ENCODE data around the gene SEC14L5.

SEC14L5 gene

DNA sequence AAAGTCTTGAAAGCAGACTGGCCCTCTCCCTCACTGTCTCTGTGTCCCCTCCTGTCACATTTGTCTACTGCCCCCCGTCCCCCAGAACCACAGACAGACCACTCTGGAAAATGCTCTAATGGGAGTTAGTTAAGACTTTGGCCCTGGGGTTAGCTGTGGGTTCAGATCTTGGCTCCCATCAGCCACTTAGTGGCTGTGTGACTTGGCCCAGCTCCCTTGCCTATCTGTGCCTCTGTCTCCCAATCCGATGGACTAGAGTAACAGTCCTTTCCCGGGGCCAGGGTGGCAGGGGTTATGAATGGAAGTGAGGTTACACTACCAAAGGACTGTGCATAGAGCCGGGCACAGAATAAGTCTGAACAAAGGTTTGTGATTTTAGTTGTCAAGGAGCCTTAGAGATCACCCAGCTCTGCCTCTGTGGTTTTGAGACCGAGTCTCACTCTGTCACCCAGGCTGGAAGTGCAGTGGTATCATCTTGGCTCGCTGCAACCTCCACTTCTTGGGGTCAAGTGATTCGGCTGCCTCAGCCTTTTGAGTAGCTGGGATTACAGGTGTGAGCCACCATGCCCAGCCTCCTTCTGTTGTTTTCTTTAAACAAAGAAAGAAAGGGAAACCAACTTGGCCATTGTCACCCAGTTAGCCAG is 44.9 kb upstream of the SEC14L5 start:
- TF ChIP-seq, protein P1, sequence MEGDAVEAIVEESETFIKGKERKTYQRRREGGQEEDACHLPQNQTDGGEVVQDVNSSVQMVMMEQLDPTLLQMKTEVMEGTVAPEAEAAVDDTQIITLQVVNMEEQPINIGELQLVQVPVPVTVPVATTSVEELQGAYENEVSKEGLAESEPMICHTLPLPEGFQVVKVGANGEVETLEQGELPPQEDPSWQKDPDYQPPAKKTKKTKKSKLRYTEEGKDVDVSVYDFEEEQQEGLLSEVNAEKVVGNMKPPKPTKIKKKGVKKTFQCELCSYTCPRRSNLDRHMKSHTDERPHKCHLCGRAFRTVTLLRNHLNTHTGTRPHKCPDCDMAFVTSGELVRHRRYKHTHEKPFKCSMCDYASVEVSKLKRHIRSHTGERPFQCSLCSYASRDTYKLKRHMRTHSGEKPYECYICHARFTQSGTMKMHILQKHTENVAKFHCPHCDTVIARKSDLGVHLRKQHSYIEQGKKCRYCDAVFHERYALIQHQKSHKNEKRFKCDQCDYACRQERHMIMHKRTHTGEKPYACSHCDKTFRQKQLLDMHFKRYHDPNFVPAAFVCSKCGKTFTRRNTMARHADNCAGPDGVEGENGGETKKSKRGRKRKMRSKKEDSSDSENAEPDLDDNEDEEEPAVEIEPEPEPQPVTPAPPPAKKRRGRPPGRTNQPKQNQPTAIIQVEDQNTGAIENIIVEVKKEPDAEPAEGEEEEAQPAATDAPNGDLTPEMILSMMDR (IDR thresholded peaks at IDR 0.05; ENCODE audit: low read depth, low read length), result no peak
- no peaks in the 10 kb centered on the region for H3K36me3 ChIP-seq
- H3K4me3 ChIP-seq (ENCODE audit: low read depth, low read length), result no peak overlapping the region
- H3K27me3 ChIP-seq (ENCODE audit: insufficient read depth, low read depth, severe bottlenecking), result no peaks in the 10 kb centered on the region
- DNase-seq, result no peak
- H3K9me3 ChIP-seq (ENCODE audit: severe bottlenecking), result no peaks in the 10 kb centered on the region
- H3K27ac ChIP-seq, result no peak overlapping the region

GRCh38 chr16:4913774-4914525 is 44.2 kb upstream of the SEC14L5 start:
- no peak for DNase-seq
- TF ChIP-seq, protein P1 (IDR thresholded peaks at IDR 0.05; ENCODE audit: low read depth, low read length), result no peak
- Histone ChIP-seq H3K36me3 (no peaks in the 10 kb centered on the region), H3K4me3 (ENCODE audit: low read depth, low read length) (no peak overlapping the region), H3K9me3 (ENCODE audit: severe bottlenecking) (no peaks in the 10 kb centered on the region), H3K27me3 (ENCODE audit: insufficient read depth, low read depth, severe bottlenecking) (no peaks in the 10 kb centered on the region), H3K27ac (no peak overlapping the region)

GRCh38 chr16:4914528-4915225 is 43.5 kb upstream of the SEC14L5 start:
- Histone ChIP-seq H3K36me3 (no peaks in the 10 kb centered on the region), H3K9me3 (ENCODE audit: severe bottlenecking) (no peaks in the 10 kb centered on the region), H3K27ac (no peak overlapping the region), H3K27me3 (ENCODE audit: insufficient read depth, low read depth, severe bottlenecking) (no peaks in the 10 kb centered on the region), H3K4me3 (ENCODE audit: low read depth, low read length) (no peak overlapping the region)
- DNase-seq, result no peak
- TF ChIP-seq, protein P1 (IDR thresholded peaks at IDR 0.05; ENCODE audit: low read depth, low read length), result no peak

DNA sequence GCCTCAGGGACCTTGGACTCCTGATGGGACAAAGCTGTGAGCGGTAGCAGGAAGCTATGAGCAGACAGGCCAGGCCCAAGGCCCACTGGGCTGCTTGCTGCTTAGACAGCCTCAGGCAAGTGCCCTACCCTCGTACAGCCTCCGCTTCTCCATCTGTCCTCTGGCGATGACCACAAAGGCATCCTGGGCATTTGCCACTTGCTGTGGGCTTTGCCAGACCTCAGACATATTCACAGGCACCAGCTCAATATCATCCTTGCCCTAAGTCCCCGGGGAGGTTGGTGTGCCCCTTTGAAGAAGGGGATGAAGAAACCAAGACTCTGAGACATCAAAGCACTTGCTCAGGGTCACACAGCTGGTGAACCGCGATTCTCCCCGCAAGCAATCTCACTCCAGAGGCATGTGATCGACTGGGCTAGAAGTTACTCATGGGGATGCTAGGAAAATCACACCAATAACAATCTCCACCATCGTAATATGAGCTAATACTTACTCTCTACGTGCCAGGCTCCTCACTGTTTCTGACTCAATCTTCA is 42.8 kb upstream of the SEC14L5 start:
- H3K27ac ChIP-seq, result no peak overlapping the region
- TF ChIP-seq, protein P1 (IDR thresholded peaks at IDR 0.05; ENCODE audit: low read depth, low read length), result no peak
- H3K27me3 ChIP-seq (ENCODE audit: insufficient read depth, low read depth, severe bottlenecking), result no peaks in the 10 kb centered on the region

DNA sequence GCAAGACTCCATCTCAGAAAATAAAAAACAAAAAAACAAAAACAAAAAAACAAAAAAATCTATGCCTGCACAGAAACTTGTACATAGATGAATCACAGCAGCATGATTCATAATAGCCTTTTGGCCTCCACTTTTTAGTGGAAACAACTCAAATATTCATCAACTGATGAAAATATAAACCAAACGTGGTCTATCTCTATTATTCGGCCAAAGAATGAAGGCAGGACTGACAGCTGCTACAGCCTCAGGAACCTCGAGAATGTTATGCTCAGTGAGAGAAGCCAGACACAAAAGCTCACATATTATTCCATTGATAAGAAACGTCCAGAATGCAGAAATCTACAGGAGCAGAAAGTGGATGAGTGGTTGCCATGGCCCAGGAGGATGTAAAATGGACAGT is 41.0 kb upstream of the SEC14L5 start:
- no peak for DNase-seq
- no peaks in the 10 kb centered on the region for H3K36me3 ChIP-seq
- no peaks in the 10 kb centered on the region for H3K9me3 ChIP-seq (ENCODE audit: severe bottlenecking)
- H3K27ac ChIP-seq, result no peak overlapping the region
- H3K27me3 ChIP-seq (ENCODE audit: insufficient read depth, low read depth, severe bottlenecking), result no peaks in the 10 kb centered on the region
- H3K4me3 ChIP-seq (ENCODE audit: low read depth, low read length), result no peak overlapping the region
- TF ChIP-seq, protein P1 (IDR thresholded peaks at IDR 0.05; ENCODE audit: low read depth, low read length), result no peak

More for the DNA sequence above, 42.8 kb upstream of the SEC14L5 start:
- no peak overlapping the region for H3K4me3 ChIP-seq (ENCODE audit: low read depth, low read length)
- no peaks in the 10 kb centered on the region for H3K9me3 ChIP-seq (ENCODE audit: severe bottlenecking)
- DNase-seq, result no peak
- no peaks in the 10 kb centered on the region for H3K36me3 ChIP-seq

Measured in WERI-Rb-1 (cell line).